Heart right ventricle (tissue), 16 donors: Measurements from ENCODE around the gene MOK. TPM values are rescaled to one million over a fixed set of nuclear protein-coding genes. Genes with fewer than 3 reads are reported as not detected.

Experiments
- ATAC-seq, 8 donors: fragments of 200-7000 bp; cut with Tn5 transposase; one replicate each; pipeline ENCODE4 v1.9.1; 2020; ENCODE audit warnings: mild to moderate bottlenecking in 8 of 8, moderate library complexity in 8 of 8, moderate number of reproducible peaks in 1 of 8
- DNase-seq, 2 donors: peaks; one replicate each; pipeline ENCODE4 v3.0.0-alpha.2; 2020
- H3K27ac ChIP-seq, 10 donors: fragments of 200-600 bp; sonication (generic) in 2 of 10; one replicate each; pipeline versions ENCODE4 v1.5.0 to v1.8.0; 2020 to 2022; ENCODE audit warnings: mild to moderate bottlenecking in 3 of 10
- H3K27me3 ChIP-seq, 7 donors: fragments of 200-600 bp; one replicate each; pipeline ENCODE4 v1.8.0; 2021 to 2022; ENCODE audit warnings: mild to moderate bottlenecking in 2 of 7
- H3K36me3 ChIP-seq, 9 donors: fragments of 200-600 bp; sonication (generic) in 1 of 9; one replicate each; pipeline versions ENCODE4 v1.5.0 to v1.8.0; 2020 to 2022; ENCODE audit warnings: mild to moderate bottlenecking in 2 of 9
- H3K4me1 ChIP-seq, 9 donors: fragments of 200-600 bp; sonication (generic) in 1 of 9; one replicate each; pipeline versions ENCODE4 v1.5.0 to v1.8.0; 2020 to 2022; ENCODE audit warnings: mild to moderate bottlenecking in 4 of 9
- H3K4me3 ChIP-seq, 10 donors: fragments of 200-600 bp; sonication (generic) in 2 of 10; one replicate each; pipeline versions ENCODE4 v1.5.0 to v1.8.0; 2020 to 2022; ENCODE audit warnings: mild to moderate bottlenecking in 7 of 10, moderate library complexity in 2 of 10
- H3K9me3 ChIP-seq, 11 donors: fragments of 200-600 bp in 10 of 11; sonication (generic) in 2 of 11; one replicate each; pipeline versions ENCODE4 v1.5.0 to v1.8.0; 2013 to 2022; ENCODE audit warnings: mild to moderate bottlenecking in 2 of 11, control low read depth in 1 of 11, moderate library complexity in 1 of 11
- CTCF ChIP-seq, 9 donors: fragments of 200-600 bp; sonication (generic) in 2 of 9; IDR thresholded peaks; one replicate each; pipeline versions ENCODE4 v1.5.0 to v1.8.0; 2021 to 2022; ENCODE audit warnings: antibody characterized with exemption in 9 of 9, mild to moderate bottlenecking in 5 of 9, moderate library complexity in 1 of 9
- WGBS, 2 donors: extraction: QIAGEN DNeasy Blood & Tissue Kit; methylation state at CpG; one replicate each; pipeline ENCODE4 v1.1.7; 2013; ENCODE audit warnings: inconsistent platforms in 1 of 2; 5-methylcytosine and 5-hydroxymethylcytosine counted together
- intact Hi-C, 10 donors: fragments of 100-400 bp; cut with DNase I; formaldehyde crosslinking; loops; one replicate each; pipeline versions ENCODE4 v1.11.1 to v1.14.2; 2022
- polyA plus RNA-seq, 2 donors: library from polyadenylated mRNA; stranded (reverse); fragments of 200-250 nt; gene quantifications; one replicate each; pipeline ENCODE4 v1.2.3, GENCODE V29; 2013
- total RNA-seq, 10 donors: library from RNA; stranded (reverse); fragmentation: NEBNext Ultra II Directional in 3 of 10; extraction: Animal tissue kit (Norgen Biotek cat#: 25700) in 3 of 10; gene quantifications; one replicate each; pipeline versions ENCODE4 v1.2.1 to v1.2.4, GENCODE V29; 2021 to 2023
- donor health status: Arrhythmogenic right ventricular cardiomyopathy.
- donor health status: ischemic (EF 13 %, LVEDD 7.1; RV severe dilation, severe dysfunction).
- donor health status: healthy with polysubstance abuse.
- donor health status: DM: no; HTN: yes; CAD: no.
- donor health status: DM: no; HTN: no; CAD: no.
- donor health status: ischemic (EF 25% LVEDD 6.9; RV normal size, moderate dysfunction).
- donor health status: ischemic (EF 25% LVEDD 5.7; RV mildly dilated, moderate dysfunction).
- donor health status: healthy.
- donor health status: DM: yes; HTN: yes; CAD: no.
- donor health status: Ischemic cardiomyopathy.
- donor health status: ischemic (EF 35%, LVEDD 5.7; RV mildly dilated, moderate dysfunction).
- donor health status: nonischemic (EF 11% LVEDD 7.7; RV severe dilation, severe dysfunction).
- donor health status: DM: yes; HTN: yes; CAD: no.
- donor health status: PGD.
- donor health status: ischemic (EF 29% LVEDD 5.4; RV normal size, mild dysfunction).
- donor health status: nonischemic (EF 23%, LVEDD 6.1; RV moderate dilation, normal function).

The MOK gene
- total and polyA plus RNA-seq, 12 donors: 6.6 to 19.8 (median 10.0) TPM

GRCh38 chr14:102213984-102214658, 90.8 kb downstream of the MOK start:
- no peak for DNase-seq
- peaks cover 0 to 64% (median 7%) of the 10 kb centered on the region in 9 donors for H3K36me3 ChIP-seq
- no peaks in the 10 kb centered on the region for H3K27me3 ChIP-seq
- ATAC-seq: no peak
- H3K4me1 ChIP-seq: peaks cover 0 to 48% (median 28%) of the 10 kb centered on the region in 9 donors
- WGBS, 2 donors: 93 to 94% methylated on average over 25 of the region's 25 CpGs
- no peak overlapping the region for H3K4me3 ChIP-seq
- peak overlapping the region in 2 of 10 donors; percentile 60 to 80 for H3K27ac ChIP-seq
- no peak for TF ChIP-seq CTCF (IDR thresholded peaks at IDR 0.05)
- H3K9me3 ChIP-seq: no peaks in the 10 kb centered on the region
- intact Hi-C loops: loop anchor here in 2 of 10 donors (1.0 to 10.0 kb wide), 3 partner anchors 22 to 169 kb away; no protein-coding TSS in a partner anchor

DNA sequence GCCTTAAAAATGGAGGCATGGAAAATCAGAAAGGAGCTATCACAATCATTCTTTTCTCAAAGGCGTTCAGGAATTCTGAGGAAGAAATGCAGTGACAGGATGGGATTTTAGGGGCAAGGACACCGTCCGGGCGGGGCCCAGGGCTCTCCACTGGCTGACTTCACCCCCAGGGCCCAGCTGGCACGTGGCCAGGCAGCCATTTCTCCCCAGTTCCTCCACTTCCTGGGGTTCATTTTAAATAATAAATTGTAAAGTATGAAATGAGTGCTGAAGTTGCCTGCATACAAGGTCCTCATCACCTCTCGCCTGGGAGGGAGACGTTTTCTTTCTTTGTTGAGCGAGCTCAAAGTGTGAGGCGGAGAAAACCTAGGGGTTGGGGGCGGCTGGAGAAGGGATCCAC, 91.5 kb downstream of the MOK start:
- no peak for TF ChIP-seq CTCF (IDR thresholded peaks at IDR 0.05)
- Histone ChIP-seq H3K27me3 (no peaks in the 10 kb centered on the region), H3K4me1 (peaks cover 0 to 47% (median 23%) of the 10 kb centered on the region in 9 donors), H3K4me3 (no peak overlapping the region), H3K36me3 (peaks cover 0 to 70% (median 14%) of the 10 kb centered on the region in 9 donors), H3K9me3 (no peaks in the 10 kb centered on the region), H3K27ac (no peak overlapping the region)
- DNase-seq (no peak), ATAC-seq (no peak)
- intact Hi-C loops: loop anchor here in 2 of 10 donors (1.0 to 10.0 kb wide), 3 partner anchors 23 to 169 kb away; no protein-coding TSS in a partner anchor
- WGBS, 2 donors: 86 to 90% methylated on average over 10 of the region's 10 CpGs

- no peak for ATAC-seq
These were observed 92.1 kb downstream of the MOK start for GRCh38 chr14:102212845-102213244.

GRCh38 chr14:102212356-102212755, 92.6 kb downstream of the MOK start:
- WGBS, 2 donors: 93 to 96% methylated on average over 8 of the region's 8 CpGs
- intact Hi-C loops: loop anchor here in 2 of 10 donors (10.0 kb wide), 2 partner anchors 158 to 168 kb away; no protein-coding TSS in a partner anchor

More at GRCh38 chr14:102212845-102213244, 92.1 kb downstream of the MOK start:
- no peak for DNase-seq
- Histone ChIP-seq H3K9me3 (no peaks in the 10 kb centered on the region), H3K27ac (no peak overlapping the region), H3K4me1 (peaks cover 0 to 41% (median 22%) of the 10 kb centered on the region in 9 donors), H3K36me3 (peaks cover 0 to 77% (median 16%) of the 10 kb centered on the region in 9 donors), H3K4me3 (no peak overlapping the region), H3K27me3 (no peaks in the 10 kb centered on the region)
- intact Hi-C loops: loop anchor here in 2 of 10 donors (1.0 to 10.0 kb wide), 3 partner anchors 23 to 168 kb away; no protein-coding TSS in a partner anchor
- TF ChIP-seq CTCF (IDR thresholded peaks at IDR 0.05): no peak
- 93 to 96% methylated on average over 10 of the region's 10 CpGs for WGBS, 2 donors

More at GRCh38 chr14:102212356-102212755, 92.6 kb downstream of the MOK start:
- Histone ChIP-seq H3K27me3 (no peaks in the 10 kb centered on the region), H3K4me1 (peaks cover 0 to 36% (median 22%) of the 10 kb centered on the region in 9 donors), H3K4me3 (no peak overlapping the region), H3K36me3 (peaks cover 0 to 81% (median 16%) of the 10 kb centered on the region in 9 donors), H3K9me3 (no peaks in the 10 kb centered on the region), H3K27ac (no peak overlapping the region)
- no peak for TF ChIP-seq CTCF (IDR thresholded peaks at IDR 0.05)
- ATAC-seq: no peak
- no peak for DNase-seq
